HG02588 (cell line): ENCODE measurements around the gene TAF11L9.
"Not testable (repeated sequence)": the region's sequence is repeated elsewhere in the genome, so short reads cannot be mapped to it uniquely, and the experiment has no call there.

Experiments
- ATAC-seq: cut with Tn5 transposase; IDR thresholded peaks from one replicate; pipeline ENCODE4 v1.9.1; 2021; ENCODE audit warnings: mild to moderate bottlenecking, moderate library complexity; ENCODE audit not compliant: unreplicated experiment

The TAF11L9 gene

DNA sequence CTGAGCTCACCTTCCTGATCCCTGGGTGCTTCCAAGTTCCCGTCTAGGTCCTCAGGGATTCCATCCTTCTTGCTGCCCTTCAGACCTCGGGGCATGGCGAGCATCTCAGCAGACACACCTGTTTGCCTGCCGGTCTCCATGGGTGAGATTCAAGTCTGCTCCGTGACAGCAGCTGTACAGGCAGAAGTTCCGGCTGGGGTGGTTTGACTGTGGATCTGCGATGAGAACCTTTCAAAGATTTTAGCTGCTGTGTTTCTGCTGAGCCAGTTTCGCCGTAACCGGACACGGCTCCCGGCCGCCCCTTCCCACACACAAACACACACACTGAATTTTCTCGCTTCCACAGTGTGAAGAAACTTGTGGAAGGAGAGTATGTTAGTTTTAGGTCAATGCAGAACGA is at the start of gene TAF11L9:
TAF11L9 (minus strand) TSS at position 140 of the 400 bp plus-strand sequence.
- not testable (repeated sequence) for ATAC-seq

DNA sequence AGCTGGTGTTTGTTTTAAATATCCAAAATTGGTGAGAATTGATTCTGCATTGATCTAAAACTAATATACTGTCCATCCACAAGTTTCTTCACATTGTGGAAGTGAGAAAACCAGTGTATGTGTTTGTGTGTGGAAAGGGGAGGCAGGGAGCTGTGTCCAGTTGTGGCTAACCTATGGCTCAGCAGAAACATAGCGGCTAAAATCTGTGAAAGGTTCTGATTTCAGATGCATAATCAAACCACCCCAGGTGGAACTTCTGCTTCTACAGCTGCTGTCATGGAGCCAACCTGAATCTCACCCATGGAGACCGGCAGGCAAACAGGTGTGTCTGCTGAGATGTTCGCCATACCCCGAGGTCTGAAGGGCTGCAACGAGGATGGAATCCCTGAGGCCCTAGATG is 40.0 kb upstream of the TAF11L9 start, which contains the start of gene TAF11L14:
TAF11L14 (plus strand) TSS at position 301 of the 400 bp plus-strand sequence.
- ATAC-seq, result no peak

GRCh38 chr5:17631788-17632187 is 37.6 kb upstream of the TAF11L9 start, which contains the start of gene TAF11L13:
TSS of gene TAF11L13 (plus strand) at chr5:17632088.
- not testable (repeated sequence) for ATAC-seq

DNA sequence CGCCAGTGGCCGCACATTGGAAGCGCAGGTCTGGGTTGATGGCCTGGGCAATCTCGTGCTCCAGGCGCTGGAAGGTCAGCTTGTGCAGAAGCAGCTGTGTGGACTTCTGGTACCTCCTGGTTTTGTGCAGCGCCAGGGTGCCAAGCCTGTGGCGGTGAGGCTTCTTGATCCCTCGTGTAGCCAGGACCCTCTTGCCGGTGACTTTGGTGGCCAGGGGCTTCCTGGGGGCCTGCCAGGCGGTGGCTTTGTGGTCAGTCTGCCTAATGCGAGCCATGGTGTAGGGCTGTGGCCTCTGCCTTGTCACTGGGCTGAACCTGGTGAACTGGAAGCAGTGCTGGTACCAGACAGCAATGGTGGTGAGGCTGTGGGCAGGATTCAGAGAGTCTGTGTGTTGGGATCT is 31.5 kb upstream of the TAF11L9 start:
- ATAC-seq, result no peak

GRCh38 chr5:17620627-17621026 is 26.4 kb upstream of the TAF11L9 start:
- no peak for ATAC-seq

DNA sequence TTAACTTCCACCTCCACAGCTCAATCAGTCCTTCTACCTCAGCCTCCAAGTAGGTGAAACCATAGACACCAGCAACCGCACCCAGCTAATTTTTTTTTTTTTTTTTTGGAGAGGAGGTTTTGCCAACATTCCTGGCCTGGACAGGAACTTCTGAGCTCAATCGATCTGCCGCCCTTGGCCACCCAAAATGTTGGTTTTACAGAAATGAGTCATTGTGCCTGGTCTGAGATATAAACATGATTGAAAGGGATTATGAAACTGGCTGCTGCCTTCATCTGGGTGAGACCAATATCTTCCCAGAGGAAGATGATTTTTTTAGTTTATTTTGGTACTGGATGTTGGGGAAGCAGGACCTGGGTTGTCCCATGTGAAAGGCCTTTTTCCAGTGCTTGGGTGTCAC is 25.2 kb upstream of the TAF11L9 start:
- ATAC-seq, result no peak

- ATAC-seq, result no peak
Observed at GRCh38 chr5:17614872-17615605, 20.8 kb upstream of the TAF11L9 start.

DNA sequence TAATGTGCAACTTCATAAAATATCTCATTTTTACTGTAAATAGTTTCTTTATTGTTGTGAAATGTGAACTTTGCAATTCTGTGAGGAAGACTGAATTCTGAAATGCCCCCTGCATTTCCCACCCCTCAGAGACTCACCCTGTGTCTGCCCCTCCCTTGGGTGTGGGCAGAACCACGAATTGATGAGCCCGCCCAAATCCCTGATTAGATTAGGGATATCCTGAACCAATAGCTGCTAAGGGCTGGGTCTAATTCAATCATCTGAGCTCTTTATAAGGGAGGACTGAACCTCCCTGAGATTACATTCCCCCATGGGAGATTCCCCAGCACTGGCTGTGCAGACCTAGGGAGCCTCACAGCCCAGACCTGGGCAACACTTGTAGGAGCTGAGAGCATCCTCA is 15.9 kb upstream of the TAF11L9 start, which contains the start of gene TAF11L12:
TAF11L12 (plus strand) TSS at position 301 of the 400 bp plus-strand sequence.
- ATAC-seq, result not testable (repeated sequence)

DNA sequence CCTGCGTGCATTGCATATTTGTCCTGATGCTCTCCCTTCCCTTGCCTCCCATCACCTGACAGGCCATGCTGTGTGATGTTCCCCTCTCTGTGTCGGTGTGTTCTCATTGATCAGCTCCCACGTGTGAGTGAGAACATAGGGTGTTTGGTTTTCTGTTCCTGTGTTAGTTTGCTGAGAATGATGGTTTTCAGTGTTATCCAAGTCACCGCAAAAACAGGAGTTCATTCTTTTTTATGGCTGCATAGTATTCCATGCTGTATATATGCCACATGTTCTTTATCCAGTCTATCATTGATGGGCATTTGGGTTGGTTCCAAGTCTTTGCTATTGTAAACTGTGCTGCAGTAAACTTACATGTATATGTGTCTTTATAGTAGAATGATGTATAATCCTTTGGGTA is 13.3 kb upstream of the TAF11L9 start:
- not testable (repeated sequence) for ATAC-seq

DNA sequence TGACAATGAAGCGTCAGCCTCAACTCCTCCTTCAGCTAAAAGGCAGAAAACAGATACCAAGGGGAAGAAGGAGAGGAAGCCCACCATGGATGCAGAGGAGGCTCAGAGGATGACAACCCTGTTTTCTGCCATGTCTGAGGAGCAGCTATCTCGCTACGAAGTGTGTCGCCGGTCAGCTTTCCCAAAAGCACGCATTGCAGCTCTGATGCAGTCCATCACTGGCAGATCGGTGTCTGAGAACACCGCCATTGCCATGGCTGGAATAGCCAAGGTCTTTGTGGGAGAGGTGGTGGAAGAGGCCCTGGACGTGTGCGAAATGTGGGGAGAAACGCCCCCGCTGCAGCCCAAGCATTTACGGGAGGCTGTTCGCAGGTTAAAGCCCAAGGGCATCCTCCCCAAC is 10.8 kb upstream of the TAF11L9 start:
- ATAC-seq, result no peak

DNA sequence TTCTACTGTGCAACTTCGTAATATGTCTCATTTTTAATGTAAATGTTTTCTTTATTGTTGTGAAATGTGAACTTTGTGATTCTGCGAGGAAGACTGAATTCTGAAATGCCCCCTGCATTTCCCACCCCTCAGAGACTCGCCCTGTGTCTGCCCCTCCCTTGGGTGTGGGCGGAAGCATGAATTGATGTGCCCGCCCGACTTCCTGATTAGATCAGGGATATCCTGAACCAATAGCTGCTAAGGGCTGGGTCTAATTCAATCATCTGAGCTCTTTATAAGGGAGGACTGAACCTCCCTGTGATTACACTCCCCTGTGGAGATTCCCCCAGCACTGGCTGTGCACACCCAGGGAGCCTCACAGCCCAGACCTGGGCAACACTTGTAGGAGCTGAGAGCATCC is 9.7 kb upstream of the TAF11L9 start, which contains the start of gene TAF11L11:
TAF11L11 (plus strand) TSS at position 304 of the 400 bp plus-strand sequence.
- ATAC-seq, result not testable (repeated sequence)

GRCh38 chr5:17597728-17598127 is 3.5 kb upstream of the TAF11L9 start, which contains the start of gene TAF11L10:
TSS of gene TAF11L10 (minus strand) at chr5:17597828.
- not testable (repeated sequence) for ATAC-seq

- not testable (repeated sequence) for ATAC-seq
Observed at GRCh38 chr5:17590860-17591259, 3.3 kb downstream of the TAF11L9 start, which contains the start of gene TAF11L8. TSS of gene TAF11L8 (minus strand) at chr5:17590960.

DNA sequence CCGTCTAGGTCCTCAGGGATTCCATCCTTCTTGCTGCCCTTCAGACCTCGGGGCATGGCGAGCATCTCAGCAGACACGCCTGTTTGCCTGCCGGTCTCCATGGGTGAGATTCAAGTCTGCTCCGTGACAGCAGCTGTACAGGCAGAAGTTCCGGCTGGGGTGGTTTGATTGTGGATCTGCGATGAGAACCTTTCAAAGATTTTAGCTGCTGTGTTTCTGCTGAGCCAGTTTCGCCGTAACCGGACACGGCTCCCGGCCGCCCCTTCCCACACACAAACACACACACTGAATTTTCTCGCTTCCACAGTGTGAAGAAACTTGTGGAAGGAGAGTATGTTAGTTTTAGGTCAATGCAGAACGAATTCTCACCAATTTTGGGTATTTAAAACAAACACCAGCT is 8.5 kb downstream of the TAF11L9 start, which contains the start of gene TAF11L7:
TAF11L7 (minus strand) TSS at position 101 of the 400 bp plus-strand sequence.
- ATAC-seq, result not testable (repeated sequence)
